GM12865 (cell line): ENCODE data around the gene PAX2.

ENCODE experiments used
- DNase-seq: peaks from one replicate; pipeline ENCODE4 v3.0.0; 2010; ENCODE audit warnings: low read depth
- H3K4me3 ChIP-seq: 2 replicates; pipeline ENCODE4 v1.5.1; 2011; ENCODE audit warnings: mild to moderate bottlenecking, low read depth, low read length, control low read depth
- CTCF ChIP-seq: IDR thresholded peaks from 2 replicates; pipeline ENCODE4 v1.5.1; 2011; ENCODE audit warnings: low read length, control low read depth, low read depth, inconsistent platforms; ENCODE audit not compliant: insufficient read depth; ENCODE audit errors: missing control alignments

The PAX2 gene

GRCh38 chr10:100781145-100781665 is 35.8 kb downstream of the PAX2 start:
- TF ChIP-seq CTCF: no peak
- H3K4me3 ChIP-seq: no peak overlapping the region

GRCh38 chr10:100782461-100783244 is 37.3 kb downstream of the PAX2 start:
- H3K4me3 ChIP-seq: no peak overlapping the region
- no peak for TF ChIP-seq CTCF
- DNase-seq: no peak

More at GRCh38 chr10:100781145-100781665, 35.8 kb downstream of the PAX2 start:
- DNase-seq: no peak

DNA sequence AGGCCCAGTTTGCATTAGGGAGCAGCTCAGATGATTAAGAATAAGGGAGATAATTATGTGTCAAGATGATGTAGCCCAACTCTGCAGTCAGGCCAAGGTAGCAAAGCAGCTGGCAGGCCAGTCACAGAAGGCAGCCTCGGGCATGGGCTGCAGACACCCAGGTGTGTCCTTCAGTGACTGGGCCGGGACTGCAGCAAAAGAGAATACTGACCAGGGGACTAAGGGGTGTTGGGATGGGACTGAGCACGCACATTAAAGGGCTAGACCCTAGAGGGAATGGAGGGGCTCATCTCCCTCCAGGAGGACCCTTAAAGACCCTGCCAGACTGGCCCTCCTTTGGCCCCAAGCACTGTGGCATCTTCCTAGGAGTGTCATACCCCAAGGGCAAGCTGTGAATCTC is 38.7 kb downstream of the PAX2 start:
- DNase-seq: no peak
- no peak for TF ChIP-seq CTCF
- H3K4me3 ChIP-seq: no peak overlapping the region

- no peak overlapping the region for H3K4me3 ChIP-seq
- TF ChIP-seq CTCF: no peak
- no peak for DNase-seq
Observed at GRCh38 chr10:100786591-100786990, 41.2 kb downstream of the PAX2 start.

- no peak for DNase-seq
- H3K4me3 ChIP-seq: no peak overlapping the region
- no peak for TF ChIP-seq CTCF
Observed at GRCh38 chr10:100788002-100788903, 42.9 kb downstream of the PAX2 start.

DNA sequence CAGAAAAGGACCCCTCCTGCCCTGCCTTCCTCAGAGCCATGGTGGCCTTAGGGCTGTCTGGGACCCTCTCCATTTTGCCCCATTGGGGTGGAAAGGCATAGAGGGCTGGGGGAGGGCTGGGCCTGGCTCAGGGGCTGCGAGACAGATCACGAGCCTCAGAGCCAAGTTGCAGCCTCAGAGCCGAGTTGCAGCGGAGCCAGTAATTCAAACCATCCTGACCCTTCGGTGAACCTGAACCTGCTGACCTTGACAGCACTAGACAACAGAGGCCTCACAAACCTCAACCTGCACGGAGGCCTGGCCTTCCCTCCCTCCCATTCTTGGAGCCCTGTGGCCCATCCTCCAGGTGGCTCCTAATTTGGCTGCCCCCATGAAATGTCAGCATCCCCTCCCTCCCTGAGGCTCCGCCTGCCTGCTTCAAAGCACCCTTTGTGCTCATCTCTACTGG is 45.4 kb downstream of the PAX2 start:
- H3K4me3 ChIP-seq: no peak overlapping the region
- DNase-seq: no peak
- TF ChIP-seq CTCF: no peak
